GM12873 (cell line): ENCODE measurements around the gene PTPRT.

Experiments
- TF ChIP-seq, protein P1 (sequence below): IDR thresholded peaks from 2 replicates; pipeline ENCODE4 v1.5.1; 2012; ENCODE audit warnings: low read depth, mild to moderate bottlenecking, moderate library complexity, low read length, control low read depth; ENCODE audit not compliant: insufficient read depth; ENCODE audit errors: missing control alignments

PTPRT gene

DNA sequence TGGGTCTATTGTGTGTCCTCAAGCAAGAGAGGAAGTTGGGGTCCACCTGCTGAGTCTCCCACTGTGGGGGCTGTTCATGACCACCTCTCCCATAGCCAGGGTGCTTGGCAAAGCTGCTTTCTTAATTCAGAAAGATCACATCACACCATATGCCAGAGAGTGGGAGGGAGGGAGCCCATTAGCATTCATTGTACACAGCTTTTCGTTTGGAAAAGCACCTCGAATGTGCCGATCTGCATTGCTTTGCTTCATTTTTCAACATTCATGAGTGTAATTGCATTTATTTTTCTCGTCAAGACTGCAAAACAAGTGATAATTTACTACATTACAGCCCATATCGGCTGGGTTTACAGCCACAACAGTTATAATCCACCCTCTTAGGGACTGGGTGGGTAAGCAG lies 327.3 kb downstream of the PTPRT start:
- TF ChIP-seq, protein P1, sequence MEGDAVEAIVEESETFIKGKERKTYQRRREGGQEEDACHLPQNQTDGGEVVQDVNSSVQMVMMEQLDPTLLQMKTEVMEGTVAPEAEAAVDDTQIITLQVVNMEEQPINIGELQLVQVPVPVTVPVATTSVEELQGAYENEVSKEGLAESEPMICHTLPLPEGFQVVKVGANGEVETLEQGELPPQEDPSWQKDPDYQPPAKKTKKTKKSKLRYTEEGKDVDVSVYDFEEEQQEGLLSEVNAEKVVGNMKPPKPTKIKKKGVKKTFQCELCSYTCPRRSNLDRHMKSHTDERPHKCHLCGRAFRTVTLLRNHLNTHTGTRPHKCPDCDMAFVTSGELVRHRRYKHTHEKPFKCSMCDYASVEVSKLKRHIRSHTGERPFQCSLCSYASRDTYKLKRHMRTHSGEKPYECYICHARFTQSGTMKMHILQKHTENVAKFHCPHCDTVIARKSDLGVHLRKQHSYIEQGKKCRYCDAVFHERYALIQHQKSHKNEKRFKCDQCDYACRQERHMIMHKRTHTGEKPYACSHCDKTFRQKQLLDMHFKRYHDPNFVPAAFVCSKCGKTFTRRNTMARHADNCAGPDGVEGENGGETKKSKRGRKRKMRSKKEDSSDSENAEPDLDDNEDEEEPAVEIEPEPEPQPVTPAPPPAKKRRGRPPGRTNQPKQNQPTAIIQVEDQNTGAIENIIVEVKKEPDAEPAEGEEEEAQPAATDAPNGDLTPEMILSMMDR, result no peak

DNA sequence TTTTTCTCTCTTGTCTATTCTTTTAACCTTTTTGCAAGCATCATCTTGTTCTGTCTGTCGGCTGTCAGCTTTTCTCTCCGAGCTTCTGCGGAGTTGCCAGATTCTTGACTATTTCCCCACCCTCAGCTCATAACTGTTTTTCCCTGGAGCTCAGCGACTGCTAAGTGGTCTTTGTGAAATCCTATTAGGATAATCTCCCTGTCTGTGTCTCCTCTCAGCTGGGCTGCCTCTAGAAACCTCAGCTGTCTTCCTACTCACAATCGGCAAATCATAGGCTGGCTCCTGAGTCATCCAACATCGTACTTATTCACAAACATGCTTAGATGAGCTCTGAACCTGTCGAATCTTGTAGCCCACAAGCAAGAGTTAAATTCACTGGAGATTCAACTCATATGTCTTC lies 332.3 kb downstream of the PTPRT start:
- TF ChIP-seq, protein P1, result no peak

DNA sequence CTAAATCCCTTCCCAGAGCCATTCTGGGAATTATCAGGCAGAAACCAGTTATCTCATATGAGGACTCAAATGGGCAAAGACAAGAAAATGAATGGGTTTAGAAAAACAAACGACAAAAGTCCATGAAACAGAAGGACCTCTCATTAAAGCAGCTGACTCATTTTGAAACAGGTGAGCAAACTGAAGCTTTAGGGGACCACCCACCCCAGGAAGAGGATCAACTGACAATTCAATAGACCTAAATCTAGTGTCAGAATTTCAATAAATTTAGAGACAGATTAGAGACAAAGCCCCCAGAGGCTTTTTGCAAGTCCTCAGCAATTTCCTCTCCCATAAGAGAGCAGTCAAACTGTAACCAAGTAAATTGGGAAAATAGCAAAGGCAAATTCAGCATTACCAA lies 333.8 kb downstream of the PTPRT start:
- TF ChIP-seq, protein P1, result no peak

- TF ChIP-seq, protein P1, result no peak
Observed at GRCh38 chr20:42852691-42853090, 337.0 kb downstream of the PTPRT start.

- TF ChIP-seq, protein P1, result no peak
Observed at GRCh38 chr20:42846784-42847490, 342.8 kb downstream of the PTPRT start.

- TF ChIP-seq, protein P1, result no peak
Observed at GRCh38 chr20:42844751-42845150, 345.0 kb downstream of the PTPRT start.

DNA sequence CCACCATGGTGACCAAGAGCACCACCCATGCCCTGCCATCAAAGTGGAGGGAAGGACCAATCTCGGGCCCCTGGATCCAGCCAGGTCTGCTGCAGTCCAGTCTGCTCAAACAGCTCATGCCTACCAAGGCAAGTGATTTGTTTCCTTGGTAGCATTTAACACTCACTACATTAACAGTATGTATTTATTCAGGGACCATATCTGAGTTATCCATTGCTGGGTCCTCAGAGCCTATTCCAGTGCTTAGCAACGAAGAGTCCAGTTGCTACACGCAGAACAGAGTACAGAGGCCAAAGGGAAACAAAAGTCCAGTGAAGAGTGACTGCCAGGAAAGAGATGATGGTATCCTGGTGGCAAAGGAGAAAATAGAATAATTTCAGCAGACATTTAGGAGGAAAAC lies 352.2 kb downstream of the PTPRT start:
- TF ChIP-seq, protein P1, result no peak
